ENCODE data around the gene C20orf173. TPM values are rescaled to one million over a fixed set of nuclear protein-coding genes. Genes with fewer than 3 reads are reported as not detected.

C20orf173 gene
- total and polyA plus RNA-seq, 8 donors: not detected

DNA sequence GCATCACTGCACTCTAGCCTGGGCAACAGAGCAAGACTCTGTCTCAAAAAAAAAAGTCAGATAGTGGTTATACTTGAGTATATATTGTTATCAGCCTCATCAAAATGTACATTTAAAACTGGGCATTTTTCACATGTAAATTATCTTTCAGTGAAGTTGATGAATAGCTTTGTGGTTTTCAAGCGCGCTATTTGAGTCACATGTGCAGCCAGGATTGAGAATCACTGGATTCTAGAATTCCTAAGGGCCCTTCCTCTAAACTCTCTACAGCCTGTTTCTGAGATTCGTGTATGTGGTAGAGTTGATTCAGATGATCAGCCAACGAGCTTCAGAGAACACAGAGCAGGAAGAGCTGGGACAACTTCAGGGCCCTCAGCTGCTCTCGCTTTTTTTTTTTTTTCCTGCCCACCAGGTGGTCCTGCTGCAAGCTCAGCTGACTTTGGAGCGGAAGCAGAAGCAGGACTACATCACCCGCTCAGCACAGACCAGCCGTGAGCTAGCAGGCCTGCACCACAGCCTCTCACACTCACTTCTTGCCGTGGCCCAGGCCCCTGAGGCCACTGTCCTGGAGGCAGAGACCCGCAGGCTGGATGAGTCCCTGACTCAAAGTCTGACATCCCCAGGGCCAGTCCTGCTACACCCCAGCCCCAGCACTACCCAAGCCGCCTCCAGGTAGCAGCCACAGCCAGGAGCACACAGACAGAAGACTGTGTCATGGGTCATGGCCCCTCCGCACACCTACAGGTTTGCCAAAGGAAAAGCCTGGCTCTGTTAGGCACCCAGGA lies 18.3 kb downstream of the C20orf173 start:
- intact Hi-C loops (cut with DNase I): no loop called here
- Histone ChIP-seq H3K9me3 (no peaks in the 10 kb centered on the region), H3K4me1 (no peaks in the 10 kb centered on the region), H3K36me3 (peaks cover 0 to 88% of the 10 kb centered on the region in 2 donors), H3K27me3 (no peaks in the 10 kb centered on the region), H3K27ac (no peak overlapping the region), H3K4me3 (no peak overlapping the region)
- DNase-seq: no peak
- TF ChIP-seq, protein P1, sequence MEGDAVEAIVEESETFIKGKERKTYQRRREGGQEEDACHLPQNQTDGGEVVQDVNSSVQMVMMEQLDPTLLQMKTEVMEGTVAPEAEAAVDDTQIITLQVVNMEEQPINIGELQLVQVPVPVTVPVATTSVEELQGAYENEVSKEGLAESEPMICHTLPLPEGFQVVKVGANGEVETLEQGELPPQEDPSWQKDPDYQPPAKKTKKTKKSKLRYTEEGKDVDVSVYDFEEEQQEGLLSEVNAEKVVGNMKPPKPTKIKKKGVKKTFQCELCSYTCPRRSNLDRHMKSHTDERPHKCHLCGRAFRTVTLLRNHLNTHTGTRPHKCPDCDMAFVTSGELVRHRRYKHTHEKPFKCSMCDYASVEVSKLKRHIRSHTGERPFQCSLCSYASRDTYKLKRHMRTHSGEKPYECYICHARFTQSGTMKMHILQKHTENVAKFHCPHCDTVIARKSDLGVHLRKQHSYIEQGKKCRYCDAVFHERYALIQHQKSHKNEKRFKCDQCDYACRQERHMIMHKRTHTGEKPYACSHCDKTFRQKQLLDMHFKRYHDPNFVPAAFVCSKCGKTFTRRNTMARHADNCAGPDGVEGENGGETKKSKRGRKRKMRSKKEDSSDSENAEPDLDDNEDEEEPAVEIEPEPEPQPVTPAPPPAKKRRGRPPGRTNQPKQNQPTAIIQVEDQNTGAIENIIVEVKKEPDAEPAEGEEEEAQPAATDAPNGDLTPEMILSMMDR (IDR thresholded peaks at IDR 0.05): no peak
- no peak for ATAC-seq

GRCh38 chr20:35508493-35509218 lies 20.8 kb downstream of the C20orf173 start:
- ATAC-seq (no peak), DNase-seq (no peak)
- Histone ChIP-seq H3K4me3 (no peak overlapping the region), H3K27me3 (no peaks in the 10 kb centered on the region), H3K36me3 (peaks cover 0 to 97% of the 10 kb centered on the region in 2 donors), H3K9me3 (no peaks in the 10 kb centered on the region), H3K4me1 (no peaks in the 10 kb centered on the region), H3K27ac (no peak overlapping the region)
- intact Hi-C loops (cut with DNase I): no loop called here
- TF ChIP-seq, protein P1 (IDR thresholded peaks at IDR 0.05): no peak

- no peak for DNase-seq
- Histone ChIP-seq H3K4me1 (no peaks in the 10 kb centered on the region), H3K36me3 (peaks cover 0 to 98% of the 10 kb centered on the region in 2 donors), H3K9me3 (no peaks in the 10 kb centered on the region), H3K27ac (no peak overlapping the region), H3K4me3 (no peak overlapping the region), H3K27me3 (no peaks in the 10 kb centered on the region)
- intact Hi-C loops (cut with DNase I): no loop called here
- peak; percentile 8 for ATAC-seq
- TF ChIP-seq, protein P1 (IDR thresholded peaks at IDR 0.05): no peak
These were observed 22.4 kb downstream of the C20orf173 start for GRCh38 chr20:35506872-35507638.

GRCh38 chr20:35506179-35506578 lies 23.3 kb downstream of the C20orf173 start:
- Histone ChIP-seq H3K4me1 (no peaks in the 10 kb centered on the region), H3K27me3 (no peaks in the 10 kb centered on the region), H3K27ac (no peak overlapping the region), H3K36me3 (peaks cover 0 to 98% of the 10 kb centered on the region in 2 donors), H3K4me3 (no peak overlapping the region), H3K9me3 (no peaks in the 10 kb centered on the region)
- intact Hi-C loops (cut with DNase I): no loop called here
- ATAC-seq (no peak), DNase-seq (no peak)
- TF ChIP-seq, protein P1 (IDR thresholded peaks at IDR 0.05): no peak

DNA sequence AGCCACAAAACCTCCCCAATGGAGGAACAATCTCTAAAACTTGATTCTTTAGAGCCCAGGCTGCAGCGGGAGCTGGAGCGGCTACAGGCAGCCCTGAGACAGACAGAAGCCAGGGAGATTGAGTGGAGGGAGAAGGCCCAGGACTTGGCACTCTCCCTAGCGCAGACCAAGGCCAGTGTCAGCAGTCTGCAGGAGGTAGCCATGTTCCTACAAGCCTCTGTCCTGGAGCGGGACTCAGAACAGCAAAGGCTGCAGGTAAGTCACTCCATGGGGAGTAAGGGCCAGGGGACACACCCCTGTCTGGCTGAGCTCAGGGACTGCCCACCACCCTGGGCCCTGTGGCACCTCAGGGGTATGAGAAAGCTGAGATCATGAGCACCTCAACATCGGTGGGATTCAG lies 24.7 kb downstream of the C20orf173 start:
- H3K36me3 ChIP-seq: peaks cover 0 to 98% of the 10 kb centered on the region in 2 donors
- no peaks in the 10 kb centered on the region for H3K27me3 ChIP-seq
- DNase-seq (no peak), ATAC-seq (no peak)
- intact Hi-C loops (cut with DNase I): no loop called here
- no peak overlapping the region for H3K27ac ChIP-seq
- H3K4me3 ChIP-seq: no peak overlapping the region
- TF ChIP-seq, protein P1 (IDR thresholded peaks at IDR 0.05): no peak
- no peaks in the 10 kb centered on the region for H3K4me1 ChIP-seq
- H3K9me3 ChIP-seq: no peaks in the 10 kb centered on the region
